HUES48 (cell line): Measurements from ENCODE around the gene CTRL.
"Not testable (repeated sequence)": the region's sequence is repeated elsewhere in the genome, so short reads cannot be mapped to it uniquely, and the experiment has no call there.

Source experiments
- H3K27ac ChIP-seq: one replicate; pipeline ENCODE4 v1.7.0; 2013; ENCODE audit warnings: low read depth, low read length, inconsistent platforms
- H3K27me3 ChIP-seq: 2 replicates; pipeline ENCODE4 v1.6.1; 2013; ENCODE audit warnings: mild to moderate bottlenecking, low read length; ENCODE audit not compliant: control insufficient read depth, insufficient read depth
- H3K36me3 ChIP-seq: 2 replicates; pipeline ENCODE4 v1.6.1; 2013; ENCODE audit warnings: low read length; ENCODE audit not compliant: control insufficient read depth, insufficient read depth
- H3K4me1 ChIP-seq: 2 replicates; pipeline ENCODE4 v1.6.1; 2013; ENCODE audit warnings: mild to moderate bottlenecking, low read length; ENCODE audit not compliant: control insufficient read depth, insufficient read depth
- H3K4me3 ChIP-seq: 2 replicates; pipeline ENCODE4 v1.5.1; 2013; ENCODE audit warnings: mild to moderate bottlenecking, low read depth, low read length
- H3K9ac ChIP-seq: 2 replicates; pipeline ENCODE4 v1.6.1; 2013; ENCODE audit warnings: mild to moderate bottlenecking, low read depth, low read length, moderate library complexity
- H3K9me3 ChIP-seq: 2 replicates; pipeline ENCODE4 v1.6.1; 2013; ENCODE audit warnings: low read length; ENCODE audit not compliant: control insufficient read depth, insufficient read depth

The CTRL gene

DNA sequence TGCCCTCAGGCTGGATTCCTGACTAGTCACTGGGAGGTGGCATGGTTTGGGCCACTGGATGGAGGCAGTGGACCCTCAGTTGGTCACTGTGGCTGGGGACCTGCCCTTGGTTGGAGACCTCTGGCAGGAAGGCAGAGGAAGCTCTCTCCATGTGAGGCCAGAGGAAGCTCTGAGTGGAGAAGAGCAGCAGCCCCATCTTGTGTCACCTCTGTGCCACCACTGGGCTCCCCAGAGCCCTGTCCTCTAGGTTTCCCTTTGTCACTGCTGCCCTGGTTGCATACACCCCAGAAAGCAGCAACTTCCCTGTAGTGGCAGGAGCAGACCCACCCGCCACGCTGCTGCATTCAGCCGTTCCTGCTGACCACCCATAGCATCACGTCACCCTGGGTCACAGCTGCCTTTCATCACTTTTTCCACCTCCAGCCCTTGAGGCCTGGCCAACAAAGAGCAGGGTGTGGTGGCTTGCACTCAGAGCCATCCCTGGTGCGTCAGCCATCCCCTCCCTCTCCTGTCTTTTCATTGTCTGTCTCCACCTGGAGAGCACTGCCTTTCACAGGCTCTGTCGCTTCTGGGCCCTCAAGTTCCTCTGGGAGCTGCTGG lies 11.9 kb downstream of the CTRL start:
- no peak overlapping the region for H3K27ac ChIP-seq
- no peak overlapping the region for H3K9ac ChIP-seq
- H3K36me3 ChIP-seq, result peaks cover 17% of the 10 kb centered on the region
- H3K27me3 ChIP-seq, result no peaks in the 10 kb centered on the region
- H3K4me3 ChIP-seq, result no peak overlapping the region
- H3K9me3 ChIP-seq, result no peaks in the 10 kb centered on the region
- H3K4me1 ChIP-seq, result peaks cover 14% of the 10 kb centered on the region

DNA sequence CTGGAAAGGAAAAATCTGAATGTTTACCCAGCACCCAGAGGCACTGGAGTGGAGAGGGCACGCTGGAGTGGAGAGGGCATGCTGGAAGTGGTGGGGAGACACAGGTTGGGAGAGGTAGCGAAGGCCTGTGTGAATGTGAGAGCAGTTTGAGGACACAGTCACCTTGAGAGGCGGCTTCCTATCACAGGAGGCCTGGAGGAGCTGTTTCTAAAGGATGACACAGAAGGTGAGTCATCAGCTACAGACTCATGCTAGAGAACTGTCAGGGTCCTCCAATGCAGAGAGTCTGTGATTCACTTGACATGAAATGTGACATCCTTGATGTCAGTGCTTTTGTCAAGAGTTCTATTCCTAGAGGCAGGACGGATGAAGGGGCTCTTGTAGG lies 13.8 kb downstream of the CTRL start:
- peaks cover 9% of the 10 kb centered on the region for H3K36me3 ChIP-seq
- H3K9me3 ChIP-seq, result no peaks in the 10 kb centered on the region
- H3K27me3 ChIP-seq, result no peaks in the 10 kb centered on the region
- peak overlapping the region; percentile 12 for H3K27ac ChIP-seq
- no peak overlapping the region for H3K4me3 ChIP-seq
- peaks cover 16% of the 10 kb centered on the region for H3K4me1 ChIP-seq
- no peak overlapping the region for H3K9ac ChIP-seq

DNA sequence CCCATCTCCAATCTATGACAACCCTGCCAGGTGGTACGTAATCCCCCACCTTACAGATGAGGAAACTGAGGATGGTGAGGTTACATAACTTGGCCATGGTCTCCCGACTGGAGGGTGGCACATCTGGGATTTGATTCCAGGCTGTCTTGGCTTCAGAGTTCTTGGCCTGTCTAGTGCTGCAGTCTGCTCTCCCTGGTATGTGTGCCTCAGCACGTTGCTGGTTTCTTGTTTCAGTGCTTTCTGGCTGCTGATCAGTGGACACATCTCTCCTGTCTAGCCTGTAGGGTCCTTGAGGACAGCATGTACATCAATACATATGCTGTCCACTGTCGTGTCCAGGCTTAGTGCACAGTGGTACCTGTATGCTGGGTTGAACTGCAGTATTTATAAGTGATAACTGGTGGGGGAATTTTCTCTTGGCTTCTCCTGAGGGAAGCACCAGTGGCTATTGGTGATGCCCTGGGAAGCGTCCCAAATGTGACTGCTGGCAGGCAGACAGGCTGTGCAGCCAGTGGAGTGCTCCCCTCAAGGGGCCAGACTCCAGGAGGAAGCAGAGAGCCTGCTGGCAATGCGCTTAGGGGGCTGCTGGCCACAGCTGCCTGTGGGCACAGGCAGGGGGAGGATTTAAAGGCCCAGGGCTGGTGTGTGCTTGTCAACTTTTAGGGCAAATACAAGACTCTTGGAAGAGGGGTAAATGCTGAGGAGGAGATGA lies 14.4 kb downstream of the CTRL start:
- Histone ChIP-seq H3K9ac (no peak overlapping the region), H3K36me3 (peaks cover 9% of the 10 kb centered on the region), H3K27me3 (no peaks in the 10 kb centered on the region), H3K27ac (peak overlapping the region; percentile 12), H3K4me3 (no peak overlapping the region), H3K4me1 (peaks cover 16% of the 10 kb centered on the region), H3K9me3 (no peaks in the 10 kb centered on the region)

DNA sequence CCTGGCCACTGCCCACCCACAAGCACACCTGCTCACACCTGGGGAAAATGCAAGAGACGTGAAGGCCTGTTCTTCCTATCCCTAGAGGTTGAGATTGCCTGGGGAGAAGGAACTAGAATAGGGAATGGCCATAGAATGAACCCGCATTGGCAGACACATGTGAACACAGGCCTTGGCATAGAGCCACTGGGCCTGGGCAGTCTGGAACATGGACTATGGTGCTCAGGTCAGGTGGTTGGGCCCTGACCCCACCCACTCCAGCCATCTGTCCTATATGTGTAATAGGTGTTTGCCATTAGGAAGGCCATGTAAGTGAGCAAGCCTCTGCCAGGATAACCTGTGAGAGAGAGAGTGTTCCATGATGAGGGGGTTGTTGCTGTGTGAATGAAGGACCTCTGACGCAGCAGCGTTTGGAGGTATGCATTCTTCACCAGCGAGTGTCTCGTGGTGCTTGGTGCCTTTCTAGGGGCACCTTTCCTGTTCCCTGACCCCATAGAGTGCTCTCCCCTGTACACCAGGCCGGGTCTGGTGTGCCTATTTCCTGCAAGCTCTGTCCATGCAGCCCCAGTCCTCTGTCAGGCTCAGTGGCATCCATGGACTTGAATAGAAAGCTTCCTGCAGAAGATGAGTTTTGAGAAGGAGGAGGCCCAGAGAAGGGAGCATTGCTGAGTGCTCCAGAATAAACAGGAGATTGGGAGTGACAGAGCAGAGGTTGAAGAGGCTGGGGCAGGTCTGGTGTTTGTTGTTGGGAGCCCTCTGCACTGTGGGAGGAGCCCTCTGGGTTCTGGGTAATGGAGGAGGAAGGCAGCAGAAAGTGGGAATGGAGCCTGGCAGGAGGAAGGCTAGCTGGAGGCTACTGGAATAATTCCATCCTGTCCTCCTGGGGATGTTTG lies 15.6 kb downstream of the CTRL start:
- Histone ChIP-seq H3K27ac (peak overlapping the region; percentile 50), H3K9ac (no peak overlapping the region), H3K36me3 (peaks cover 16% of the 10 kb centered on the region), H3K4me1 (peaks cover 16% of the 10 kb centered on the region), H3K4me3 (no peak overlapping the region), H3K27me3 (no peaks in the 10 kb centered on the region), H3K9me3 (no peaks in the 10 kb centered on the region)

DNA sequence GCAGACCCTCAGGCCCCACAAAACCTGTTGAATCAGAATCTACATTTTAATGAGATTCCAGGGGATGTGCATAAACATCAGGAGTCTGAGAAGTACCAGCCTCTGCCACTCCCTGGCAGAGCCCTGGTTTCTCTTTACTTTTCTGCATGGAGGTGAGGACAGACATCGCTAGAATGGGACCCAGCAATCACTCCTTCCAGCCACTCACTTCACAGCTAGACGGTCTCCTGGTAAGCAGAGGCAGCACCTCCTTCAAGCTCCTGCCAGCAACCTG lies 16.2 kb downstream of the CTRL start:
- not testable (repeated sequence) for H3K9ac ChIP-seq, H3K4me3 ChIP-seq, H3K9me3 ChIP-seq, H3K27me3 ChIP-seq
- peaks cover 16% of the 10 kb centered on the region for H3K4me1 ChIP-seq
- peak overlapping the region; percentile 50 for H3K27ac ChIP-seq
- peaks cover 19% of the 10 kb centered on the region for H3K36me3 ChIP-seq

DNA sequence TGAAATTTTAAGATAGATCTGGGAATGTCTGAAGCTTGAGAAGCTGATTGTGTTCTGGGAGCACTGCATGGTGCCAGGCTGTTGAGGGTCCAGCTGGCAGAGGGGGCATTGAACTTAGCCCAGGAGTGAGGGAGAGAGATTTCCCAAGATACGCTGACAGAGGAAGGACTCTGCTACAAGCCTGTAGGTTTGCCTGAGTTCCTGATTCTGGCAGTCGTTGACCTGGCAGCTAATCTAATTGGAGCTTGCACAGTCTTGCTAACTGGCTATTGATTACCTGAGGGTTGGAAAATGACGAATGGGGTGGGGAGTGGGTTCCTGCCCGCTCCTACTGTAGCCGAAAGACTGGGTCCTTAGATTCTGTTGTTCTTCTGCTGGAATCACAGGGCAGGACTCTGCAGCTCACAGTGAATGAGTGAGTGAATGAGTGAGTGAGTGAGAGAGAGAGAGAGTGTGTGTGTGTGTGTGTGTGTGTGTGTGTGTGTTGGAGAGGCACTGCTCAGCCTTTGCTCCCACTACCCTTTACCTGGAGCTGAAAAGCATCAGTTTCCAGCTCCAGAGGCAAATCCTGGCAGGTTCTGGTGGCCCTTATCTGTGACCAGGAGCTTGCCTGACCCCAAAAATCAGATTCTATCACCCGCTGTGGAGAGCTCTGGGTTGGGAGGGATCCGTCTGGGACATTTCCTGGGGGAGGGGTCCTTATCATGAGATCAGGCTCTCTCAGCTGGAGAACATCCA lies 16.7 kb downstream of the CTRL start:
- H3K36me3 ChIP-seq, result peaks cover 24% of the 10 kb centered on the region
- H3K27ac ChIP-seq, result peak overlapping the region; percentile 50
- no peaks in the 10 kb centered on the region for H3K9me3 ChIP-seq
- H3K4me3 ChIP-seq, result no peak overlapping the region
- H3K9ac ChIP-seq, result peak overlapping the region; percentile 8; the same call in 1 of the 2 replicates
- peaks cover 16% of the 10 kb centered on the region for H3K4me1 ChIP-seq
- no peaks in the 10 kb centered on the region for H3K27me3 ChIP-seq

DNA sequence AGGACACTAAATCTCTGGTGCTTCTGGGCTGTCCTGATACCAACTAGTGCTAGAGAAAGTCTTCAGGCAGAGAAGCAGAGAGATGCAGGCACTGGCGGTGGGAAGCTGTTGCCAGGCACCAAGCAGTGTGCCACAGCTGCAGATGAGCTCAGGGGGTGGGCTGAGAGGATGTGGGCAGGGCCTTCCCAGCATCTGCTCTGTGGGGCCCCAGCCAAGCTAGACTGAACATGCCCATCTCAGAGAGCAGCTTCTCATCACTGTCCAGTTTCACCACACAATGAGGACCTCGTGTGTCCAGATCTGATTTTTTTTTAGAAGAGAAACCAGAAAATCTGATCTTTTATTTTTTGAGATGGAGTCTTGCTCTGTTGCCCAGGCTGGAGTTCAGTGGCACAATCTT lies 21.5 kb downstream of the CTRL start:
- H3K4me3 ChIP-seq, result no peak overlapping the region
- H3K27ac ChIP-seq, result no peak overlapping the region
- no peak overlapping the region for H3K9ac ChIP-seq
- H3K9me3 ChIP-seq, result no peaks in the 10 kb centered on the region
- peaks cover 7% of the 10 kb centered on the region for H3K4me1 ChIP-seq
- H3K36me3 ChIP-seq, result peaks cover 31% of the 10 kb centered on the region
- H3K27me3 ChIP-seq, result no peaks in the 10 kb centered on the region

DNA sequence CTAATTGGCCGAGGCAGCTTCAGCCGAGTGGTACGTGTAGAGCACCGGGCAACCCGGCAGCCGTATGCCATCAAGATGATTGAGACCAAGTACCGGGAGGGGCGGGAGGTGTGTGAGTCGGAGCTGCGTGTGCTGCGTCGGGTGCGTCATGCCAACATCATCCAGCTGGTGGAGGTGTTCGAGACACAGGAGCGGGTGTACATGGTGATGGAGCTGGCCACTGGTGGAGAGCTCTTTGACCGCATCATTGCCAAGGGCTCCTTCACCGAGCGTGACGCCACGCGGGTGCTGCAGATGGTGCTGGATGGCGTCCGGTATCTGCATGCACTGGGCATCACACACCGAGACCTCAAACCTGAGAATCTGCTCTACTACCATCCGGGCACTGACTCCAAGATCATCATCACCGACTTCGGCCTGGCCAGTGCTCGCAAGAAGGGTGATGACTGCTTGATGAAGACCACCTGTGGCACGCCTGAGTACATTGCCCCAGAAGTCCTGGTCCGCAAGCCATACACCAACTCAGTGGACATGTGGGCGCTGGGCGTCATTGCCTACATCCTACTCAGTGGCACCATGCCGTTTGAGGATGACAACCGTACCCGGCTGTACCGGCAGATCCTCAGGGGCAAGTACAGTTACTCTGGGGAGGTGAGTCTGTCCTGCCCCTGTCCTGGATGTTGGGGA lies 22.5 kb downstream of the CTRL start:
- no peak overlapping the region for H3K27ac ChIP-seq
- H3K9me3 ChIP-seq, result no peaks in the 10 kb centered on the region
- no peaks in the 10 kb centered on the region for H3K4me1 ChIP-seq
- H3K27me3 ChIP-seq, result no peaks in the 10 kb centered on the region
- H3K36me3 ChIP-seq, result peaks cover 31% of the 10 kb centered on the region
- no peak overlapping the region for H3K4me3 ChIP-seq
- no peak overlapping the region for H3K9ac ChIP-seq

DNA sequence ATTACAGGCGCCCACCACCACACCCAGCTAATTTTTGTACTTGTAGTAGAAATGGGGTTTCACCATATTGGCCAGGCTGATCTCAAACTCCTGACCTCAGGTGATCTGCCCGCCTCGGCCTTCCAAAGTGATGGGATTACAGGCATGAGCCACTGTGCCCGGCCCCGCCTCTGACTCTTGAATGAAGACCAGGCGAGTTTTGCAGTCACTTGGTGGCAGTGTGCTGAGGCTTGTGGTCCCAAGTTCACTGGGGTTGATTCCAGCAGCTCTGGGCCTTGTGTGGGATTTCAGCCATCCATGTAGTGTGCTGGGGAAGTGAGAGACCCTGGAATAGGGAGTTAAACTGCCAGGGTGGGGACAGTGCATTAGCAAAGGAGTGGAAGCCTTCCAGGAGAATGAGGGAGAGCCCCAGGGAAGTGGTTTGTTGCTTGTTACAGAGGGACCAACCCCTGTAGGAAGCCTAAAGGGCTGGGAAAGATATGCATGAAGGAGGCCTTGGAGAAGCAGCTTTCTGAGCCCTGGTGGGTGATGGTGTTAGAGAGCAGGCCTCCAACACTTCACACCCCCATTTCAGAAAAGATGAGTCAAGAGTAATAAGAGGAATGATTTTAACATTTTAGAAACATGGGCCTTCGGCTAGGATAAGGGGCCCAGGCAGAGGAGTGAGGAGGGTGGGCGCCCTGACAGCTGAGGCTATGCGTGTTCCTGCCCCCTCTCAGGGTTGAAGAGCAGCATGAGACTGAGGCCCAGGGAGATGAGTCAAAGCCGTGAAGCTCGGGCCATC lies 24.1 kb downstream of the CTRL start:
- no peak overlapping the region for H3K4me3 ChIP-seq
- no peaks in the 10 kb centered on the region for H3K27me3 ChIP-seq
- no peak overlapping the region for H3K27ac ChIP-seq
- no peak overlapping the region for H3K9ac ChIP-seq
- no peaks in the 10 kb centered on the region for H3K9me3 ChIP-seq
- no peaks in the 10 kb centered on the region for H3K4me1 ChIP-seq
- peaks cover 38% of the 10 kb centered on the region for H3K36me3 ChIP-seq

DNA sequence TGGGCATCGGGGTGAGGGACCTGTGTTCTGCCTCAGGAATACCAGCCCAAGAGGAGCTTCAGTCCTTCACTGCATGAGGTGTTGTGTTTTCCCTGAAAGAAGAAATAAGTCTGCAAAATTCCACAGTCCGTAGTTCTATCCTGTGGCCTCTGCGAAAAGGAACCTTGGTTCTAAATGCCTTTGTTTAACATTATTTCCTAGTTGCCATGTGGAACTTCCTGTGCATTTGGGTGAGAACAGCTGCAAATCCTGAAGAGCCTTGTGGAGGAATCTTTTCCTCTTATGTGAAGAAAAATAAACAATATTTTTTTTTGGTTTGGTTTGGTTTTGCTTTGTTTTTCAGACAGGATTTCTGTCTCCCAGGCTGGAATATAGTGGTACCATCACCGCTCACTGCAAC lies 28.8 kb downstream of the CTRL start:
- Histone ChIP-seq H3K4me1 (no peaks in the 10 kb centered on the region), H3K36me3 (peaks cover 9% of the 10 kb centered on the region; the same call in 1 of the 2 replicates), H3K27me3 (no peaks in the 10 kb centered on the region), H3K9me3 (no peaks in the 10 kb centered on the region), H3K4me3 (no peak overlapping the region), H3K9ac (no peak overlapping the region), H3K27ac (no peak overlapping the region)
